A549 (cell line): ENCODE measurements around the gene WDR38. TPM values are rescaled to one million over a fixed set of nuclear protein-coding genes. Genes with fewer than 3 reads are reported as not detected.

ENCODE experiments used
- ATAC-seq, 2 experiments: fragments of 200-7000 bp in 1 of 2; fragments of >200 bp in 1 of 2; cut with Nextera tagmentation in 1 of 2; cut with Tn5 transposase in 1 of 2; 3 replicates each; pipeline versions ENCODE4 v1.8.0 to v1.9.1; 2018 to 2020; ENCODE audit warnings: mild to moderate bottlenecking in 1 of 2, moderate library complexity in 1 of 2
- CTCF ChIA-PET: fragments of 300-600 bp; sonication (Branson Sonifier 250); formaldehyde crosslinking; extraction: SDS; loops from one replicate; lab custom pipeline; 2021; ENCODE audit warnings: antibody characterized with exemption, inconsistent platforms; lab: Yijun Ruan, JAX
- POLR2A ChIA-PET: fragments of 350-600 bp; formaldehyde crosslinking; extraction: SDS; loops from one replicate; lab custom pipeline; 2021; ENCODE audit warnings: antibody characterized with exemption, inconsistent platforms; lab: Yijun Ruan, JAX
- DNase-seq, 2 experiments: peaks; one replicate each; pipeline versions ENCODE4 v3.0.0 to v3.0.0-alpha.2; 2011 to 2016; ENCODE audit warnings: low read depth in 1 of 2, low spot score in 1 of 2
- FAIRE-seq: peaks from 2 replicates; lab custom pipeline; 2011; peaks lifted over from hg19 to GRCh38; lab: Jason Lieb, UNC
- H3K27ac ChIP-seq, 2 experiments: fragments of >200 bp; sonication (Bioruptor Twin); formaldehyde crosslinking; 3 replicates each; pipeline ENCODE4 v1.5.1; 2016 to 2017
- H3K4me1 ChIP-seq: fragments of >200 bp; sonication (Bioruptor Twin); formaldehyde crosslinking; 3 replicates; pipeline ENCODE4 v1.6.1; 2016
- H3K4me2 ChIP-seq: fragments of >200 bp; sonication (Bioruptor Twin); formaldehyde crosslinking; 3 replicates; pipeline ENCODE4 v1.6.1; 2016
- H3K4me3 ChIP-seq: fragments of >200 bp; sonication (Bioruptor Twin); formaldehyde crosslinking; 3 replicates; pipeline ENCODE4 v1.5.1; 2016
- H3K9me3 ChIP-seq: fragments of >200 bp; sonication (Bioruptor Twin); formaldehyde crosslinking; 3 replicates; pipeline ENCODE4 v1.6.1; 2016
- CBX2 ChIP-seq: fragments of 200-600 bp; sonication (generic); IDR thresholded peaks from 2 replicates; pipeline ENCODE4 v1.6.1; 2016; ENCODE audit warnings: low read depth, mild to moderate bottlenecking, borderline replicate concordance
- CBX8 ChIP-seq: fragments of 200-600 bp; sonication (generic); IDR thresholded peaks from 2 replicates; pipeline ENCODE4 v1.6.1; 2016
- CHD4 ChIP-seq: fragments of 200-600 bp; sonication (generic); IDR thresholded peaks from 2 replicates; pipeline ENCODE4 v1.6.1; 2016; ENCODE audit warnings: antibody characterized with exemption, mild to moderate bottlenecking, borderline replicate concordance
- CTCF ChIP-seq: fragments of >200 bp; sonication (Bioruptor Twin); formaldehyde crosslinking; IDR thresholded peaks from 3 replicates; pipeline ENCODE4 v1.5.1; 2016
- E2F6 ChIP-seq: IDR thresholded peaks from 2 replicates; pipeline ENCODE4 v1.6.1; 2012; ENCODE audit warnings: low read depth, borderline replicate concordance
- EP300 ChIP-seq, 2 experiments: fragments of >200 bp; sonication (Bioruptor Twin); formaldehyde crosslinking; IDR thresholded peaks; 2 replicates in 1 of 2; 3 replicates in 1 of 2; pipeline ENCODE4 v1.6.1; 2016 to 2017
- FOXS1 ChIP-seq: fragments of 250-450 bp; sonication (Bioruptor Pico); IDR thresholded peaks from 2 replicates; pipeline ENCODE4 v1.5.0; 2020; ENCODE audit warnings: mild to moderate bottlenecking, moderate library complexity
- GATA3 ChIP-seq: IDR thresholded peaks from 2 replicates; pipeline ENCODE4 v1.6.1; 2012; ENCODE audit warnings: borderline replicate concordance
- HDAC2 ChIP-seq: fragments of 200-600 bp; sonication (generic); IDR thresholded peaks from 2 replicates; pipeline ENCODE4 v1.6.1; 2016
- HEYL ChIP-seq: fragments of 250-450 bp; sonication (Bioruptor Pico); IDR thresholded peaks from 2 replicates; pipeline ENCODE4 v1.8.0; 2021; ENCODE audit warnings: mild to moderate bottlenecking, moderate library complexity
- HOXB13 ChIP-seq: fragments of 250-450 bp; sonication (Bioruptor Pico); IDR thresholded peaks from 2 replicates; pipeline ENCODE4 v1.5.0; 2020; ENCODE audit warnings: low read depth, mild to moderate bottlenecking, moderate library complexity
- JUNB ChIP-seq: fragments of >200 bp; sonication (Bioruptor Twin); formaldehyde crosslinking; IDR thresholded peaks from 2 replicates; pipeline ENCODE4 v1.6.1; 2016
- KDM1A ChIP-seq: fragments of 200-600 bp; sonication (generic); IDR thresholded peaks from 2 replicates; pipeline ENCODE4 v1.6.1; 2016; ENCODE audit warnings: low read depth, mild to moderate bottlenecking
- KDM5A ChIP-seq: fragments of 200-600 bp; sonication (generic); IDR thresholded peaks from 2 replicates; pipeline ENCODE4 v1.6.1; 2016; ENCODE audit warnings: antibody characterized with exemption, mild to moderate bottlenecking
- MAFK ChIP-seq: fragments of 450-650 bp; IDR thresholded peaks from 2 replicates; pipeline ENCODE4 v1.6.1; 2014; ENCODE audit not compliant: partially characterized antibody
- MAX ChIP-seq: IDR thresholded peaks from 2 replicates; pipeline ENCODE4 v1.6.1; 2012
- NPAS2 ChIP-seq: fragments of 250-450 bp; sonication (Bioruptor Pico); IDR thresholded peaks from 2 replicates; pipeline ENCODE4 v1.8.0; 2022; ENCODE audit warnings: mild to moderate bottlenecking, moderate library complexity, borderline replicate concordance
- NR3C1 ChIP-seq: fragments of >200 bp; sonication (Bioruptor Twin); formaldehyde crosslinking; IDR thresholded peaks from 3 replicates; pipeline ENCODE4 v1.6.1; 2017
- PBX3 ChIP-seq: IDR thresholded peaks from 2 replicates; pipeline ENCODE4 v1.6.1; 2012
- PHF8 ChIP-seq: fragments of 200-600 bp; sonication (generic); IDR thresholded peaks from 2 replicates; pipeline ENCODE4 v1.6.1; 2016; ENCODE audit warnings: low read depth, mild to moderate bottlenecking, antibody characterized with exemption, moderate library complexity, borderline replicate concordance
- POLR2A ChIP-seq: IDR thresholded peaks from 2 replicates; pipeline ENCODE4 v1.6.1; 2012; ENCODE audit warnings: mild to moderate bottlenecking, low read length
- POLR2AphosphoS2 ChIP-seq: conservative IDR thresholded peaks from 2 replicates; pipeline ENCODE4 v1.6.1; 2012; ENCODE audit warnings: low read length, improper control_type of control experiment, inconsistent platforms
- RCOR1 ChIP-seq: fragments of 150-350 bp; IDR thresholded peaks from 2 replicates; pipeline ENCODE4 v1.6.1; 2014; ENCODE audit warnings: antibody characterized with exemption, low read length, low read depth
- REST ChIP-seq: fragments of 200-600 bp; sonication (generic); IDR thresholded peaks from 2 replicates; pipeline ENCODE4 v1.6.1; 2016; ENCODE audit warnings: antibody characterized with exemption, mild to moderate bottlenecking, moderate library complexity
- RFX5 ChIP-seq: fragments of 450-650 bp; IDR thresholded peaks from 2 replicates; pipeline ENCODE4 v1.7.1; 2014; ENCODE audit warnings: antibody characterized with exemption, mild to moderate bottlenecking, moderate library complexity
- SMC3 ChIP-seq: fragments of >200 bp; sonication (Bioruptor Twin); formaldehyde crosslinking; IDR thresholded peaks from 3 replicates; pipeline ENCODE4 v1.6.1; 2018; ENCODE audit warnings: inconsistent platforms
- SREBF2 ChIP-seq: fragments of 450-650 bp; IDR thresholded peaks from 2 replicates; pipeline ENCODE4 v1.6.1; 2014; ENCODE audit warnings: mild to moderate bottlenecking, moderate library complexity
- TFCP2L1 ChIP-seq: fragments of 250-450 bp; sonication (Bioruptor Pico); IDR thresholded peaks from 2 replicates; pipeline ENCODE4 v1.5.0; 2021; ENCODE audit warnings: mild to moderate bottlenecking
- ZC3H11A ChIP-seq: fragments of 450-650 bp; IDR thresholded peaks from 2 replicates; pipeline ENCODE4 v1.6.1; 2014; ENCODE audit warnings: antibody characterized with exemption, mild to moderate bottlenecking
- ZNF302 ChIP-seq: fragments of 250-450 bp; sonication (Bioruptor Pico); IDR thresholded peaks from 2 replicates; pipeline ENCODE4 v1.9.0; 2021; ENCODE audit warnings: inconsistent platforms, mild to moderate bottlenecking, moderate library complexity
- ZSCAN20 ChIP-seq: fragments of 250-450 bp; sonication (Bioruptor Pico); IDR thresholded peaks from 2 replicates; pipeline ENCODE4 v1.8.0; 2022; ENCODE audit warnings: mild to moderate bottlenecking, moderate library complexity
- WGBS: methylation state at CpG from one replicate; pipeline ENCODE4 v1.1.6; 2017; ENCODE audit errors: missing lambda C conversion rate; 5-methylcytosine and 5-hydroxymethylcytosine counted together
- polyA plus RNA-seq, 4 experiments: library from polyadenylated mRNA; depleted of rRNA in 3 of 4; stranded (reverse); fragments of >200 nt; fragmentation: RNase III in 1 of 4; extraction: RNeasy Plus Mini Kit Qiagen cat#74134 plus additional on column Dnase treatment in 1 of 4; gene quantifications; 2 replicates in 3 of 4; 3 replicates in 1 of 4; pipeline ENCODE4 v1.2.3, GENCODE V29; 2011 to 2017

WDR38 gene
- polyA plus RNA-seq, 2 of the 4 experiments (the other 2 are of a cell fraction), result not detected

- TF ChIP-seq E2F6 (no peak), TFCP2L1 (CRISPR knock-in tag) (no peak), HOXB13 (CRISPR knock-in tag) (no peak), CTCF (no peak)
Observed at GRCh38 chr9:124884376-124884775, 31.1 kb downstream of the WDR38 start (continued).

GRCh38 chr9:124885551-124885950 is 32.3 kb downstream of the WDR38 start:
- no peak for TF ChIP-seq KDM1A
- TF ChIP-seq REST, result no peak
- TF ChIP-seq TFCP2L1 (CRISPR knock-in tag), result no peak
- TF ChIP-seq CBX2, result no peak
- TF ChIP-seq CHD4, result no peak
- no peak for TF ChIP-seq MAFK
- TF ChIP-seq HEYL (CRISPR knock-in tag), result no peak
- no peak for TF ChIP-seq FOXS1 (CRISPR knock-in tag)
- no peak for TF ChIP-seq JUNB
- no peak for TF ChIP-seq EP300 (IDR thresholded peaks at IDR 0.05)
- no peak for TF ChIP-seq PHF8
- TF ChIP-seq GATA3, result no peak
- no peak for TF ChIP-seq KDM5A
- no peak for TF ChIP-seq ZSCAN20 (CRISPR knock-in tag)
- no peak for TF ChIP-seq CBX8
- WGBS, result 77% methylated on average over 4 of the region's 4 CpGs
- POLR2A ChIA-PET, result no interaction called here
- ATAC-seq (no peak), DNase-seq (no peak), FAIRE-seq (no peak)
- Histone ChIP-seq H3K4me3 (no peak overlapping the region), H3K4me1 (no peaks in the 10 kb centered on the region), H3K4me2 (no peak overlapping the region), H3K9me3 (no peaks in the 10 kb centered on the region), H3K27ac (no peak overlapping the region)
- CTCF ChIA-PET, result no interaction called here

GRCh38 chr9:124886461-124886860 is 33.2 kb downstream of the WDR38 start:
- ChIA-PET CTCF (interaction anchor here (0.7 to 1.7 kb wide), 3 partner anchors 17 to 114 kb away, joined by 3 to 5 read pairs (median 3); no protein-coding TSS in a partner anchor), POLR2A (interaction anchor here (0.5 kb wide), 1 partner anchor 409 kb away, joined by 4 read pairs; no protein-coding TSS in a partner anchor)
- 84% methylated on average over 10 of the region's 10 CpGs for WGBS
- no peak overlapping the region for H3K4me2 ChIP-seq
- H3K9me3 ChIP-seq, result no peaks in the 10 kb centered on the region
- ATAC-seq (no peak), FAIRE-seq (no peak), DNase-seq (no peak)
- H3K27ac ChIP-seq, result no peak overlapping the region
- no peak overlapping the region for H3K4me3 ChIP-seq
- no peaks in the 10 kb centered on the region for H3K4me1 ChIP-seq
- TF ChIP-seq PBX3, result no peak
- TF ChIP-seq POLR2AphosphoS2, result no peak
- TF ChIP-seq RFX5, result no peak
- no peak for TF ChIP-seq TFCP2L1 (CRISPR knock-in tag)
- TF ChIP-seq E2F6, result no peak
- no peak for TF ChIP-seq SREBF2
- no peak for TF ChIP-seq NPAS2
- no peak for TF ChIP-seq RCOR1
- no peak for TF ChIP-seq ZNF302 (CRISPR knock-in tag)
- no peak for TF ChIP-seq SMC3
- TF ChIP-seq HDAC2, result no peak
- TF ChIP-seq HOXB13 (CRISPR knock-in tag), result no peak
- TF ChIP-seq CBX2, result no peak
- TF ChIP-seq ZC3H11A, result no peak
- TF ChIP-seq MAX, result no peak
- no peak for TF ChIP-seq NR3C1
- TF ChIP-seq POLR2A, result no peak
